Measurements from ENCODE around the gene BEND7.

The BEND7 gene

DNA sequence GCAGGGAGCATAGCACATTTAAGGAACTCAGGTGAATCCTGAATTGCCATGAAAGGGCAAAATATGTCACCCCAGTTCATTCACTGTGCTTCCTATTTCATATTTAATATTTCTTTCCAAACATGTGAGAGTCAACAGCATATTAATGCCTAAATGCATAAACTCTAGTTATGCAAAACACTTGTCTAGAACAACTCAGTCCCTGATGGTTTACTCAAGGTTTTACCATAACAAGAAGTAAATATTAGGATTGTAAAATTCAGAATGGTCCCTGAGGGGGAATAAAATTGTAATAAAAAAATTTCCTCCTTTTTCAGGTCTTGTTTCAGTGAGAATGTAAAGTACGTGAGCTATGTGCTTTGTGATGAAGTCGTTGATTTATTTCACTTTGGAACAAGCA lies 129.1 kb downstream of the BEND7 start:
- Histone ChIP-seq H3K27me3 (ENCODE audit: insufficient read depth, low read length) (no peaks in the 10 kb centered on the region), H3K9me3 (ENCODE audit: insufficient read depth, low read depth, low read length) (0 out of 2 replicates have a peak, but pooled peaks cover 7% of the 10 kb centered on the region), H3K27ac (ENCODE audit: low read depth, low read length) (no peak overlapping the region), H3K4me1 (ENCODE audit: insufficient read depth, low read length) (peaks cover 9% of the 10 kb centered on the region; the same call in 1 of the 2 replicates), H3K9ac (ENCODE audit: low read depth, low read length) (no peak overlapping the region), H3K4me3 (ENCODE audit: low read length) (no peak overlapping the region), H3K36me3 (ENCODE audit: insufficient read depth, low read length) (no peaks in the 10 kb centered on the region)
- no CpG with 5 or more reads among the region's 2 CpGs for WGBS

DNA sequence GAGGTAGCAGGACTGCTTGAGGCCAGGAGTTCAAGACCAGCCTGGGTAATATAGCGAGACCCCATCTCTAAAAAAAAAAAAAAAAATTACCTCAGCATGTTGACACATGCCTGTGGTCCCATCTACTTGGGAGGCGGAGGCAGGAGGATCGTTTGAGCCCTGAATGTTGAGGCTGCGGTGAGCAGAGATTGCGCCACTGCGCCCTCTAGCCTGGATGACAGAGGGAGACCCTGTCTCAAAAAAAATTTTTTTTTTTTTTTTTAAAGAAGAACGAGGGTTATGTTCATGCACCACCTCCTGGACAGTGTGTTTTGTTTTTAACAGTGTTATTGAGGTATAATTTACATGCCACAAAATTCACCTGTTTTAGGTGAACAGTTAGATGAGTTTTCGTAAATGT lies 129.6 kb downstream of the BEND7 start:
- Histone ChIP-seq H3K27ac (ENCODE audit: low read depth, low read length) (no peak overlapping the region), H3K4me3 (ENCODE audit: low read length) (no peak overlapping the region), H3K27me3 (ENCODE audit: insufficient read depth, low read length) (no peaks in the 10 kb centered on the region), H3K9me3 (ENCODE audit: insufficient read depth, low read depth, low read length) (0 out of 2 replicates have a peak, but pooled peaks cover 7% of the 10 kb centered on the region), H3K9ac (ENCODE audit: low read depth, low read length) (no peak overlapping the region), H3K4me1 (ENCODE audit: insufficient read depth, low read length) (peaks cover 10% of the 10 kb centered on the region; the same call in 1 of the 2 replicates), H3K36me3 (ENCODE audit: insufficient read depth, low read length) (no peaks in the 10 kb centered on the region)
- 93% methylated on average over 8 of the region's 8 CpGs for WGBS

- Histone ChIP-seq H3K27ac (ENCODE audit: low read depth, low read length) (no peak overlapping the region), H3K4me1 (ENCODE audit: insufficient read depth, low read length) (peaks cover 5% of the 10 kb centered on the region; the same call in 1 of the 2 replicates), H3K27me3 (ENCODE audit: insufficient read depth, low read length) (no peaks in the 10 kb centered on the region), H3K9me3 (ENCODE audit: insufficient read depth, low read depth, low read length) (0 out of 2 replicates have a peak, but pooled peaks cover 7% of the 10 kb centered on the region), H3K4me3 (ENCODE audit: low read length) (no peak overlapping the region), H3K9ac (ENCODE audit: low read depth, low read length) (no peak overlapping the region), H3K36me3 (ENCODE audit: insufficient read depth, low read length) (no peaks in the 10 kb centered on the region)
- WGBS: 97% methylated on average over 3 of the region's 3 CpGs
Measured at GRCh38 chr10:13397052-13397451, 131.8 kb downstream of the BEND7 start.

DNA sequence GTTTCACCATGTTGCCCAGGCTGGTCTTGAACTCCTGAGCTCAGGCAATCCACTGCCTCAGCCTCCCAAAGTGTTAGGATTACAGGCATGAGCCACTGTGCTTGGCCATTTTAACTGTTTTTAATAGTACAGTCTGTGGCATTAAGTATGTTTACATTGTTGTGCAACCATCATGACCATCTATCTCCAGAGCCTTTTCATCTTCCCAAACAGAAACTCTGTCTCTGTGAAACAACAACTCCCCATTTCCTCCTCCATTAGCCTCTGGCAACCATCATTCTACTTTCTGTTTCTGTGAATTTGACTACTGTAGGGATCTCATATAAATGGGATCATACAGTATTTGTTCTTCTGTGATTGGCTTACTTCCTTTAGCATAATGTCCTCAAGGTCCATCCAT lies 132.4 kb downstream of the BEND7 start:
- Histone ChIP-seq H3K9me3 (ENCODE audit: insufficient read depth, low read depth, low read length) (0 out of 2 replicates have a peak, but pooled peaks cover 7% of the 10 kb centered on the region), H3K4me1 (ENCODE audit: insufficient read depth, low read length) (peaks cover 5% of the 10 kb centered on the region; the same call in 1 of the 2 replicates), H3K4me3 (ENCODE audit: low read length) (no peak overlapping the region), H3K27ac (ENCODE audit: low read depth, low read length) (no peak overlapping the region), H3K9ac (ENCODE audit: low read depth, low read length) (no peak overlapping the region), H3K36me3 (ENCODE audit: insufficient read depth, low read length) (no peaks in the 10 kb centered on the region), H3K27me3 (ENCODE audit: insufficient read depth, low read length) (no peaks in the 10 kb centered on the region)

DNA sequence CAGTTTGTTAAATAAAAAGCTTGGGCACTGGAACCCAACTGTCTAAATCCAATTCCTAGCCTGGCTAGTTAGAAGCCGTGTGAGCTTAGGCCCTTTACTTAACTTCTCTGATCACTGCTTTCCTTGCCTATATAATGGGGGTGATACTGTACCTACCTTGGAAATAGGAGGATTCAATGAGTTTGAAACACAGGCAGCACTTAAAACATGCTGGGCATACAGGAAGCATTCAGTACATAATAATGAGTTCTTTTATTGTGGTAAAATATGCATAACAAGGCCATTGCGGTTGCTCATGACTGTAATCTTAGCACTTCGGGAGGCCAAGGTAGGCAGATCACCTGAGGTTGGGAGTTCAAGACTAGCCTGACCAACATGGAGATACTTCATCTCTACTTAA lies 133.3 kb downstream of the BEND7 start:
- Histone ChIP-seq H3K4me3 (ENCODE audit: low read length) (no peak overlapping the region), H3K4me1 (ENCODE audit: insufficient read depth, low read length) (peaks cover 9% of the 10 kb centered on the region; the same call in 1 of the 2 replicates), H3K27me3 (ENCODE audit: insufficient read depth, low read length) (no peaks in the 10 kb centered on the region), H3K9ac (ENCODE audit: low read depth, low read length) (no peak overlapping the region), H3K36me3 (ENCODE audit: insufficient read depth, low read length) (no peaks in the 10 kb centered on the region), H3K27ac (ENCODE audit: low read depth, low read length) (peak overlapping the region; percentile 70; the same call in 1 of the 2 replicates), H3K9me3 (ENCODE audit: insufficient read depth, low read depth, low read length) (0 out of 2 replicates have a peak, but pooled peaks cover 7% of the 10 kb centered on the region)
- 69% methylated on average over 3 of the region's 3 CpGs for WGBS

GRCh38 chr10:13393640-13394039 lies 135.2 kb downstream of the BEND7 start:
- Histone ChIP-seq H3K36me3 (ENCODE audit: insufficient read depth, low read length) (no peaks in the 10 kb centered on the region), H3K9me3 (ENCODE audit: insufficient read depth, low read depth, low read length) (no peaks in the 10 kb centered on the region), H3K4me1 (ENCODE audit: insufficient read depth, low read length) (peaks cover 9% of the 10 kb centered on the region; the same call in 1 of the 2 replicates), H3K9ac (ENCODE audit: low read depth, low read length) (no peak overlapping the region), H3K27me3 (ENCODE audit: insufficient read depth, low read length) (no peaks in the 10 kb centered on the region), H3K27ac (ENCODE audit: low read depth, low read length) (no peak overlapping the region), H3K4me3 (ENCODE audit: low read length) (no peak overlapping the region)
- 100% methylated on average over 3 of the region's 4 CpGs for WGBS

DNA sequence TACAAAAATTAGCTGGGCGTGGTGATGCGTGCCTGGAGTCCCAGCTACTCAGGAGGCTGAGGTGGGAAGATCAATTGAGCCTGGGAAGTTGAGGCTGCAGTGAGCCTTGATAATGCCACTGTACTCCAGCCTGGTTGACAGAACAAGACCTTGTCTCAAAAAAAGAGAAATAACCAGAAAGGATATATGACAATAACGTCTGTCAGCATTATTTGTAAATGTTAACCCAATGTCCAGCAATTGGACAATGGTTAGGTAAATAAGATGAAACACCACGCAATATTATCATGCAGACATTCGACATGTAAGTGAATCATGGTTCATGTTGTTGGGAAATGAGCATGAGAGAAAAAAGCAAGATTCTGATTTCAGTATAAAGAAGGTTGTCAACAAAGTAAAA lies 136.1 kb downstream of the BEND7 start:
- H3K9ac ChIP-seq (ENCODE audit: low read depth, low read length): no peak overlapping the region
- H3K36me3 ChIP-seq (ENCODE audit: insufficient read depth, low read length): no peaks in the 10 kb centered on the region
- no peak overlapping the region for H3K27ac ChIP-seq (ENCODE audit: low read depth, low read length)
- no peak overlapping the region for H3K4me3 ChIP-seq (ENCODE audit: low read length)
- no peaks in the 10 kb centered on the region for H3K27me3 ChIP-seq (ENCODE audit: insufficient read depth, low read length)
- no peaks in the 10 kb centered on the region for H3K9me3 ChIP-seq (ENCODE audit: insufficient read depth, low read depth, low read length)
- 96% methylated on average over 5 of the region's 5 CpGs for WGBS
- peaks cover 9% of the 10 kb centered on the region; the same call in 1 of the 2 replicates for H3K4me1 ChIP-seq (ENCODE audit: insufficient read depth, low read length)
